Measurements from ENCODE around the gene TRIM41. TPM values are rescaled to one million over a fixed set of nuclear protein-coding genes. Genes with fewer than 3 reads are reported as not detected.

TRIM41 gene
- total and polyA plus RNA-seq, 9 of the 15 experiments (the other 6 are each of a cell fraction or from before 2014, with no cell fraction given): 1.8 to 47.6 (median 20.9) TPM

GRCh38 chr5:181221792-181222629 lies 1.1 kb upstream of the TRIM41 start (continued):
- no peak for TF ChIP-seq ZSCAN32 (CRISPR knock-in tag; IDR thresholded peaks at IDR 0.05)
- 0 out of 2 replicates have a peak, but pooled peaks have one; percentile 34 for TF ChIP-seq PHF21A (IDR thresholded peaks at IDR 0.05; ENCODE audit: borderline replicate concordance, low read depth)
- no peak for TF ChIP-seq CUX1 (CRISPR knock-in tag; IDR thresholded peaks at IDR 0.05)
- peak; percentile 12; the same call in 1 of the 2 replicates for TF ChIP-seq OTX1 (CRISPR knock-in tag; IDR thresholded peaks at IDR 0.05)
- TF ChIP-seq HMGXB4 (CRISPR knock-in tag; IDR thresholded peaks at IDR 0.05): peak; percentile 99
- TF ChIP-seq NCOA2 (IDR thresholded peaks at IDR 0.05; ENCODE audit: partially characterized antibody in 2 of 2): no peak
- no peak for TF ChIP-seq PHTF2 (CRISPR knock-in tag; IDR thresholded peaks at IDR 0.05)
- no peak for TF ChIP-seq SAFB2 (IDR thresholded peaks at IDR 0.05; ENCODE audit: borderline replicate concordance, low read depth, low read length, severe bottlenecking)
- no peak for TF ChIP-seq HES1 (IDR thresholded peaks at IDR 0.05; ENCODE audit: low read depth)
- no peak for TF ChIP-seq CTCFL (IDR thresholded peaks at IDR 0.05; ENCODE audit: borderline replicate concordance, insufficient read depth, low read depth, low read length, poor library complexity, severe bottlenecking)
- TF ChIP-seq YBX1 (IDR thresholded peaks at IDR 0.05): no peak
- peak; percentile 53 to 81 for TF ChIP-seq FOXK2 (conservative IDR thresholded peaks at IDR 0.05 in 1 of 2, IDR thresholded peaks at IDR 0.05 in 1 of 2; ENCODE audit: low read depth in 2 of 2)
- no peak for TF ChIP-seq ETS2 (tag; IDR thresholded peaks at IDR 0.05; ENCODE audit: borderline replicate concordance, poor library complexity, severe bottlenecking)
- TF ChIP-seq ESRRA (IDR thresholded peaks at IDR 0.05; ENCODE audit: borderline replicate concordance, low read depth): peak; percentile 73
- TF ChIP-seq ZNF316 (IDR thresholded peaks at IDR 0.05): no peak; the same call in 1 of the 2 replicates
- TF ChIP-seq PPARD (CRISPR knock-in tag; IDR thresholded peaks at IDR 0.05): no peak

All from K562 (cell line).